Raji (cell line): ENCODE data around the gene KIAA1549.

Source experiments
- POLR2A ChIP-seq: IDR thresholded peaks from 2 replicates; pipeline ENCODE4 v1.6.1; 2011; ENCODE audit warnings: low read depth, low read length, control low read depth; ENCODE audit not compliant: insufficient read depth

Gene KIAA1549

GRCh38 chr7:138871065-138871813 lies 110.0 kb downstream of the KIAA1549 start:
- no peak for TF ChIP-seq POLR2A

GRCh38 chr7:138869353-138869752 lies 111.8 kb downstream of the KIAA1549 start:
- no peak for TF ChIP-seq POLR2A

GRCh38 chr7:138868711-138869110 lies 112.5 kb downstream of the KIAA1549 start:
- TF ChIP-seq POLR2A: no peak

GRCh38 chr7:138867744-138868143 lies 113.4 kb downstream of the KIAA1549 start:
- TF ChIP-seq POLR2A: no peak

GRCh38 chr7:138866353-138866752 lies 114.8 kb downstream of the KIAA1549 start:
- TF ChIP-seq POLR2A: no peak

DNA sequence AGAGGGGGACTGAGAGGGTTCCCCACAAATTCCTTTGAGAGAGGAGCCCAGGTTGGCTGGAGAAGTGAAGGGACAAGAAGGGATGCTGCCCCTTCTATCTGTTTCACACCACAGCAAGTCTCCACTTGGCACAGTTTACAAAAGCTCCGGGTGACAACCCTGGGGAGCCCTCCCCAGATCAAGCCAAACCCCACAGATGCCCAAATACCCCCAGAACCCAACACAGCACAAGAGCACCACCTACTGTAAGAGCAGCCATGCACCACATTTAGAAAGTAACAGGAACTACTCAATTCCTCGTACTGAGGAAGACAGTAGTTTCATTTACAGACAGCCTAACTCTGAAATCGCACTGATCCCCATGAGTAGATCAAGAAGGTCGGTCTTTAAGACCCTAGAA lies 115.3 kb downstream of the KIAA1549 start:
- TF ChIP-seq POLR2A: no peak

GRCh38 chr7:138864667-138865066 lies 116.5 kb downstream of the KIAA1549 start:
- TF ChIP-seq POLR2A: no peak

GRCh38 chr7:138863931-138864330 lies 117.3 kb downstream of the KIAA1549 start:
- TF ChIP-seq POLR2A: no peak

DNA sequence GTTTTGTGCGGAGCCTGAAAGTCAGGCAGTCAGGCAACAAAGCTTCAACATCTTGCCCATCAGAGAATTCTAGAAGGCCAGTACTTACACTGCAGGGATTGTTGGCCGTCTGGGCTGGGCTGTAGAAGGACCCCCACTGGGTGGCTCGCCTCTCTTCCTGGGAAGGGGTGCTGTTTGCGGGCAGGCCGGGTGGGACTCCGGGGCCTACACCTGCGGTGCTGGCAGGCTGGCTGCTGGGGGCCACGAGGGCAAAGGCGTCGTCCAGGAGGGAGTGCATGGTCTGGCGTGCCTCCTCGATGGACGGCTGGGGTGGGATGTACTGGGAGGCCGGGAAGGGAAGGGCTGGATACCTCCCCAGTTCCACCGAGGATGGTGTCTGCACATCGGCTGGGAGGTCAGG lies 120.1 kb downstream of the KIAA1549 start:
- TF ChIP-seq POLR2A: no peak

DNA sequence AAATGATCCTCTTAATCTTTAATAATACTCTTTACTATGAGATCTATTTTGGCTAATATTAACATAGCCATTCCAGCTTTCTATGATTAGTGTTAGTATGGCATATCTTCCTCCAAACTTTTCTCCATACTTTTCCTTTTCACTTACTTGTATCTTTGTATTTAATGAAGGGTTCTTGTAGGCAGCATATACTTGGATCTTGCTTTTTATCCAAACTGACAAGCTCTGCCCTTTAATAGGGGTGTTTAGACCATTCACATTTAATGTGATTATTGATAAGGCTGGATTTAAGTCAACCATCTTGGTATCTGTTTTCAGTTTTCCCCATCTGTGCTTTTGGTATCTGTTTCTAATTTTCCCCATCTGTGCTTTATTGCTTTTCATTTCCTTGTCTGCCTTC lies 123.5 kb downstream of the KIAA1549 start:
- TF ChIP-seq POLR2A: no peak

GRCh38 chr7:138854115-138854645 lies 127.0 kb downstream of the KIAA1549 start:
- TF ChIP-seq POLR2A: no peak

DNA sequence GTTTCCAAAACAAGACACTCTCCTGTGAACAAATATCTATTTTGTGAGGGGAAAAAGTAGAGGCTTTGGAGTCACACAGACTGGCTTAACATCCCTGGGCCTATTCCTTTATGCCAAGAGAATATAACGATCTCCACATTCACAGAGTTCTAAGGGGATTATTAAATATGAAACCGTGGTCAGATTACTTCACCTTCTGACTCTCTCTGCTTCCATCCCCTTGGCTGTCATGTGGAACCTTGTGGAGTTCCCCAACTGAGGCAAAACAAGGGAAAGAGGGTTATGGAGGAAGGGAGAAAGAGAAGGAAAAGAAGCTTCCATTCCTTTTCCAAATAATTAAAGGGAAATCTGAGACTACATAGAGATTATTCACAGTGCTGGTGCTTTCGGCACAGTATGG lies 127.7 kb downstream of the KIAA1549 start:
- no peak for TF ChIP-seq POLR2A

GRCh38 chr7:138852469-138852868 lies 128.7 kb downstream of the KIAA1549 start:
- no peak for TF ChIP-seq POLR2A

GRCh38 chr7:138849701-138850100 lies 131.5 kb downstream of the KIAA1549 start:
- TF ChIP-seq POLR2A: no peak

DNA sequence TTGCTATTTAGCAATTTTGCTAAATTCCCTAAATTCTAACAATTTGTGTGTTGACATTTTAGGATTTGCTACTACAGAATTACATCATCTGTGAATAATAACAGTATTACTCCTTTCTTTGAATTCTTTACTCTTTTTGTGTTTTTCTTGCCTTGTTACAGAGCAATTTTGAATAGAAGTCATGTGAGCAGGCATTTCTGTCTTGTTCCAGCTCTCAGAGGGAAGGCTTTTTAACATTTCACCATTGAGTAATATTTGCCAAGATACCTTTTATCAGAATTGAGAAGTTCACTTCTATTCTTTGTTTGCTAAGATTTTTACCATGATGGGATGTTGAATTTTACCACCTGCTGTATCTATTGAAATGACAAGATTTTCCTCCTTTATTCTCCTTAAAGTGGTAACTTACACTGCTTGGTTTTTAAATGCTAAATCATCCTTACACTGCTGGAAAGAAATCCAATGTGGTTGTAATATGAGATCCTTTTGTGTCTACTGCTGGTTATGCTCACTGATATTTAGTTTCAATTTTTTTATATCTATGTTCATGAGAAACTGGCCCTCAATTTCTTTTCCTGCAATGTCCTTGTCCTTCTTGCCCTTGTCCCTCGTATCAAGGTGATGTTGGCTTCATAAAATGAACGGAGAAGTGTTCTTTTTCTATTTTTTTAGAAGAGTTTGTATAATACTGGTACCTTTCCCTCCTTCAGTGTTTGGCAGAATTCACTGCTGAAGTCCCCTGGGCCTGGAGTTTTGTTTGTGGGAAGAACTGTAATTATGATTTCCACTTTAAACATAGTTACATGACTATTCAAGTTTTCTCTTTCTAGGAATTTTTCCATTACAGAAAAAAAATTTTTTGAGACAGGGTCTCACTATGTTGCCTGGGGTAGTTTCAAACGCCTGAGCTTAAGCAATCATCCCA lies 132.9 kb downstream of the KIAA1549 start:
- TF ChIP-seq POLR2A: no peak

DNA sequence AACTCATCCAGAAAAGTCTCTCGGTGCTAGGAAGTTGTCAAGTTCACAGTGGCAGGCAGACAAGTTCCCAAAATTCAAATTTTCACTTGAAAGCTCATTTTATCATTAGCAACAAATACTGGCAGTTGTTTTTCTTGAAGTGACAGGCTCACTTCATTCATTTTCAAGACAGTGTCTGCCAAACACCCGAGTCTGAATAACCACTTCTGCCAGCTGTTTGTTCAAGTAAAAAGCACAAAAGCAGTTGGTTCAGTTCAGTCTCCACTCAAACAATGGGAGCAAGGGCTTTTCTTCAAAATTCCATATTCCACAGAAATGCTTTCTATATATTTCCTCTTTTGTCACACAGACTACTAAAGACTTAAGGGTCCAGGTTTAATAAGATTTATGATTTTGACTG lies 135.5 kb downstream of the KIAA1549 start:
- TF ChIP-seq POLR2A: no peak
